Measurements from ENCODE around the gene ACOX3. TPM values are rescaled to one million over a fixed set of nuclear protein-coding genes. Genes with fewer than 3 reads are reported as not detected.

The ACOX3 gene
- total and polyA plus RNA-seq, 2 of the 8 experiments (the other 6 are each of a cell fraction or from before 2014, with no cell fraction given) = 2.5 to 9.9 TPM

GRCh38 chr4:8344377-8344776, 96.1 kb downstream of the ACOX3 start (continued):
- no peak for TF ChIP-seq SUZ12 (IDR thresholded peaks at IDR 0.05; ENCODE audit: low read length)
- no peak for TF ChIP-seq RAD21 (IDR thresholded peaks at IDR 0.05 in 1 of 2, conservative IDR thresholded peaks at IDR 0.05 in 1 of 2; ENCODE audit: low read depth in 2 of 2, low read length in 2 of 2)
